ENCODE measurements around the gene HACD2.

The HACD2 gene

GRCh38 chr3:123582315-123582714 lies 2.5 kb downstream of the HACD2 start:
- TF ChIP-seq Cebpa-rat (IDR thresholded peaks at IDR 0.05), result no peak
- Histone ChIP-seq H3K27me3 (no peaks in the 10 kb centered on the region), H3K4me1 (peaks cover 30% of the 10 kb centered on the region), H3K9me3 (peaks cover 7% of the 10 kb centered on the region), H4K20me1 (no peaks in the 10 kb centered on the region), H3K4me3 (no peak overlapping the region), H3K27ac (no peak overlapping the region), H3K4me2 (peak overlapping the region; percentile 89), H3K36me3 (peaks cover 38% of the 10 kb centered on the region), H3K9ac (no peak overlapping the region)

DNA sequence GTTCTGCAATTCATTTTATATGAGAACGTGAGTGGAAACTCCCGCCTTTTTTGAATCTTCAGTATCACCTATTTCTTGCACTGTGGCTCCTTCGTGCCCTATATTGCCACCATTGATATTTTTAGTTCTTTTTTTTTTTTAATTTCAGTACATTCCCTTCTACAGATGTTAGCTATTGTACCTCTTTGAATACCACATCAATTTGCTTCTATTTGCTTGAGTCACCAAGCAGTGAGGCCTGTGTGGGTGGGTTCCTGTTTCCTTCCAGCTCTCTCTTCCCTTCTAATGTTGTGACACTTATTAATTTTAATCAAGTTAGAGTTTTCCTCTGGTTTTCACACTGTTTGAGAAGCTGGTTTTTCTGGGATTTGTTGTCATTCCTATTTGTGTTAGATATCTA lies 8.7 kb downstream of the HACD2 start:
- H4K20me1 ChIP-seq, result no peaks in the 10 kb centered on the region
- H3K4me3 ChIP-seq, result no peak overlapping the region
- H3K27ac ChIP-seq, result no peak overlapping the region
- H3K9me3 ChIP-seq, result no peaks in the 10 kb centered on the region
- H3K9ac ChIP-seq, result peak overlapping the region; percentile 26; the same call in 1 of the 2 replicates
- no peaks in the 10 kb centered on the region for H3K27me3 ChIP-seq
- peaks cover 45% of the 10 kb centered on the region for H3K36me3 ChIP-seq
- peak overlapping the region; percentile 51 for H3K4me2 ChIP-seq
- TF ChIP-seq Cebpa-rat (IDR thresholded peaks at IDR 0.05), result no peak
- peaks cover 28% of the 10 kb centered on the region for H3K4me1 ChIP-seq

DNA sequence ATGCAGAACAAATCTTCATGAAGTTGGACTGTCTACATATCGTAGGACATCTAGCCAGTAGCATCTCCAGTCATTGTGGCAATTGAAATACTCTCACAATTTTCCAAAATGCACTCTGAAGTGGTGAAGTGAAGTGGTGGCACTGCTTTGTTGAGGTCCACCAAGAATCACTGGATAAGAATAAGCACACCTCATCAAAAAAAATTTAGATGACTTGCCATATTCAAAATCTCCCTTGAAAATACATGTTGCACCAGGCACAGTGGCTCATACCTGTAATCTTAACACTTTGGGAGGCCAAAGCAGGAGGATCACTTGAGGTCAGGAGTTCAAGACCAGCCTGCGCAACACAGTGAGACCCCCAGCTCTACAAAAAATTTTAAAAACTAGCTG lies 12.9 kb downstream of the HACD2 start:
- Histone ChIP-seq H3K9ac (no peak overlapping the region), H3K27me3 (no peaks in the 10 kb centered on the region), H3K4me1 (peaks cover 28% of the 10 kb centered on the region), H3K4me3 (no peak overlapping the region), H3K27ac (no peak overlapping the region), H3K9me3 (no peaks in the 10 kb centered on the region), H3K4me2 (no peak overlapping the region), H3K36me3 (peaks cover 29% of the 10 kb centered on the region), H4K20me1 (no peaks in the 10 kb centered on the region)
- TF ChIP-seq Cebpa-rat (IDR thresholded peaks at IDR 0.05), result no peak

GRCh38 chr3:123571264-123571972 lies 13.4 kb downstream of the HACD2 start:
- Histone ChIP-seq H3K36me3 (peaks cover 33% of the 10 kb centered on the region), H3K9me3 (no peaks in the 10 kb centered on the region), H3K27me3 (no peaks in the 10 kb centered on the region), H3K9ac (no peak overlapping the region), H3K4me2 (peak overlapping the region; percentile 15), H3K4me3 (no peak overlapping the region), H3K4me1 (peaks cover 23% of the 10 kb centered on the region), H3K27ac (no peak overlapping the region), H4K20me1 (no peaks in the 10 kb centered on the region)
- no peak for TF ChIP-seq Cebpa-rat (IDR thresholded peaks at IDR 0.05)

- H3K4me3 ChIP-seq, result no peak overlapping the region
- no peaks in the 10 kb centered on the region for H3K9me3 ChIP-seq
- TF ChIP-seq Cebpa-rat (IDR thresholded peaks at IDR 0.05), result no peak
- H3K4me1 ChIP-seq, result peaks cover 10% of the 10 kb centered on the region
- no peak overlapping the region for H3K27ac ChIP-seq
- no peaks in the 10 kb centered on the region for H4K20me1 ChIP-seq
- no peak overlapping the region for H3K9ac ChIP-seq
- peaks cover 34% of the 10 kb centered on the region for H3K36me3 ChIP-seq
- no peaks in the 10 kb centered on the region for H3K27me3 ChIP-seq
- H3K4me2 ChIP-seq, result no peak overlapping the region
Observed at GRCh38 chr3:123568875-123569274, 16.0 kb downstream of the HACD2 start.

GRCh38 chr3:123568034-123568433 lies 16.8 kb downstream of the HACD2 start:
- TF ChIP-seq Cebpa-rat (IDR thresholded peaks at IDR 0.05), result no peak
- H3K36me3 ChIP-seq, result peaks cover 35% of the 10 kb centered on the region
- peaks cover 10% of the 10 kb centered on the region for H3K4me1 ChIP-seq
- no peaks in the 10 kb centered on the region for H4K20me1 ChIP-seq
- H3K4me3 ChIP-seq, result no peak overlapping the region
- no peak overlapping the region for H3K27ac ChIP-seq
- H3K9ac ChIP-seq, result no peak overlapping the region
- no peak overlapping the region for H3K4me2 ChIP-seq
- H3K9me3 ChIP-seq, result no peaks in the 10 kb centered on the region
- no peaks in the 10 kb centered on the region for H3K27me3 ChIP-seq

DNA sequence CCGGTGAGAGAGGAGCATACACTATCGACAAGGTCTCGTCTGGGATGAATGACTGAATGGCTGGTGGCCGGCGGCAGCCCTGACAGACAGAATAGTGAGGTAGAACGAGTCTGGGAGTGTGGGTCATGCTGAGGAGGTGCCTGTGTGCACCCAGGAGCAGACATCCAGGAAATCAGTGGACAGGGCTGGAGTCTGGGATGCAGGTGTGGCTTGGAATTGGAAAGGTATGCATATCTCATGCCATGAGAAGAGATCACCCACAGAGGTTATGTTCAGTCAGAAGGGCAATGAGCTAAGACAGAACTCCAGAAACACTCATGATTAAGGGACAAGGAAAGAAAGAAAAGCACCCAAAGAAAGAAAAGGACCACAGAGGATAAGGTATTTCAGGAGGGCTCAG lies 20.8 kb downstream of the HACD2 start:
- no peak for TF ChIP-seq Cebpa-rat (IDR thresholded peaks at IDR 0.05)
- peaks cover 25% of the 10 kb centered on the region; the same call in 1 of the 2 replicates for H3K36me3 ChIP-seq
- peaks cover 13% of the 10 kb centered on the region; the same call in 1 of the 2 replicates for H4K20me1 ChIP-seq

DNA sequence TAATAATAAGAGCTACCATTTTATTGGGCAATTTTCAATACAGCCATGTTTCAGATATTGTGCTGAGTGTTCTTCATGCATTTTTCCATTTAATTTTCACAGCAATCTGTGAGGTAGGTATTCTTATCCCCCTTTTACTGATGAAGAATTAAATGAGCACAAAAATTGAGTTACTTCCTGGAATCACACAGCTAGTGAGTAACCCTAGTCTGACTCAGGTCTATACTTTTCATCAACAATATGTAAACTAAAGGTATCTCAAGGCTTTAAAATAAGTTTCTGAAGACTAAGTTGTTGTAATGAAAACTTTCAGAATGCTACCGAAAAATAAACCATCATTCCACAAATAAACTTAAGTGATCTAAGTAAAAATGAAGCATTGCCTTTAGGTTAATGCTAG lies 22.3 kb downstream of the HACD2 start:
- no peaks in the 10 kb centered on the region for H3K27me3 ChIP-seq

More for the DNA sequence above, 20.8 kb downstream of the HACD2 start:
- Histone ChIP-seq H3K27ac (no peak overlapping the region), H3K4me2 (no peak overlapping the region), H3K4me3 (no peak overlapping the region), H3K9me3 (no peaks in the 10 kb centered on the region), H3K27me3 (no peaks in the 10 kb centered on the region), H3K9ac (no peak overlapping the region), H3K4me1 (peaks cover 12% of the 10 kb centered on the region)

DNA sequence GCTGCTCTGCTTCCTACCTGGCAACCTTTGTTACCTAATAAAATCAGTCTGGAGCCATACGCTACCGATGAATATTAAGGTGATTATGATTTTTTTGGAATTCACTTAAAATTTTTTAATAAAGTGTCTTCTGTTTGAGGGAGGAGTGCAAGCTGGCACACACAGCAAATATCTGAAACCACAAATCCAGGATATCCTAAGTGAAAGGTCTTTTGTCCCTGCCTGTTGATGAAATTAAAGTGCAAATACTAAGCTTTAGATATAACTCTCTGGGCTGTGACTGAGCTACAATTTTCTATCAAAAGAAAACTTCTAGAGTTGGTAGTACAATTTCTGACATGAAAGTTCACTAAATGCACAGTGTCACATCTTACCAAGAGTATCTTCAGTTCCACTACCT lies 23.7 kb downstream of the HACD2 start:
- Histone ChIP-seq H3K4me1 (peaks cover 12% of the 10 kb centered on the region), H3K9me3 (0 out of 2 replicates have a peak, but pooled peaks cover under 1% of the 10 kb centered on the region), H3K4me2 (peak overlapping the region; percentile 40), H4K20me1 (peaks cover 13% of the 10 kb centered on the region; the same call in 1 of the 2 replicates), H3K27me3 (no peaks in the 10 kb centered on the region), H3K36me3 (peaks cover 8% of the 10 kb centered on the region; the same call in 1 of the 2 replicates), H3K27ac (no peak overlapping the region), H3K9ac (0 out of 2 replicates have a peak overlapping the region, but pooled peaks have one; percentile 6), H3K4me3 (no peak overlapping the region)
- no peak for TF ChIP-seq Cebpa-rat (IDR thresholded peaks at IDR 0.05)

More for the DNA sequence above, 22.3 kb downstream of the HACD2 start:
- H3K36me3 ChIP-seq, result peaks cover 15% of the 10 kb centered on the region; the same call in 1 of the 2 replicates
- H4K20me1 ChIP-seq, result peaks cover 13% of the 10 kb centered on the region; the same call in 1 of the 2 replicates
- no peak overlapping the region for H3K4me3 ChIP-seq
- no peaks in the 10 kb centered on the region for H3K9me3 ChIP-seq
- TF ChIP-seq Cebpa-rat (IDR thresholded peaks at IDR 0.05), result no peak
- no peak overlapping the region for H3K27ac ChIP-seq
- peaks cover 12% of the 10 kb centered on the region for H3K4me1 ChIP-seq
- H3K9ac ChIP-seq, result no peak overlapping the region
- no peak overlapping the region for H3K4me2 ChIP-seq

DNA sequence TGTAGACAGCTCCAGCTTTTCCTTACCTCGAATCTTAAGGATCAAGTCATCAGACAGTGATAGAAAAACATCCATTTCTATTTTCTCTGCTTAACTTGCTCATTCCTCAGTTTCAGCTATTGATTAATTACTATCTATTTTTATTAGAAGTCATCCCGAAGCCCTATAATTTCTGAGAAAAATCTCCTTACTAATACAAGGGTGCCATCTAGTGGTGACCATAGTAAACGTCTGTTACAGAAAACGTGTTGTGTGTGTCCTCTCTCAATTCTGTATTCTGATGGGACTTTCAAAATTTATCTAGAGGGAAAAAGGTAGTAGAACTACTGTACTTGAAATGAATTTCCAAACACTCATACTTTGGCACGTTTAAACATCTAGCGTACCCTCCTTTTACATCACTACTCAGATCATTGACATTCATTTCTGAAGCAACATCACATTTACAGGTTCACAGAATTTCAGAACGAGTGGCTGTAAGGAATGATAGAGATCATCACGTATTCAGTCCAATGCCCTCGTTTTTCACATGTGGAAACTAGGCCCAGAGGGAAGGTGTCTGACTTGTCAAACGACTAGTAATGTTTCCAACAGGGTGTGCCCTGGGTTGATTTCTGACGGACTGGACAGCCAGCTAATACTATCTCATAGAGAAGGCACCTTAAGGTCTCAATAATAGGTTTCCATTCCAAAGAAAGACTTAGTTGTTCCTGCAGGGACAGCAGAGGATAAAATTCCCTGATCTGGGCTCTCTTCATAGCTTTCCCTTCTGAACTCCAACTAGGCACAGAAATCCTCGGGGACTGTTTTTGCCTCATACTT lies 25.6 kb downstream of the HACD2 start:
- Histone ChIP-seq H3K4me1 (peaks cover 12% of the 10 kb centered on the region), H4K20me1 (peaks cover 13% of the 10 kb centered on the region; the same call in 1 of the 2 replicates), H3K36me3 (peaks cover 10% of the 10 kb centered on the region; the same call in 1 of the 2 replicates), H3K4me2 (no peak overlapping the region), H3K9me3 (peaks cover 13% of the 10 kb centered on the region; the same call in 1 of the 2 replicates), H3K27me3 (no peaks in the 10 kb centered on the region), H3K4me3 (no peak overlapping the region), H3K9ac (no peak overlapping the region), H3K27ac (no peak overlapping the region)
- TF ChIP-seq Cebpa-rat (IDR thresholded peaks at IDR 0.05), result no peak

All from BLaER1 (cell line).